Stimulated activated CD4-positive, alpha-beta T cell treated with anti-CD3 and anti-CD28 coated beads, Interleukin-12 subunit alpha, Interleukin-12 subunit beta, amount 100 ng/mL, for 24 hours (primary cell): ENCODE data around the gene MYO5B.
"Not testable (repeated sequence)": the region's sequence is repeated elsewhere in the genome, so short reads cannot be mapped to it uniquely, and the experiment has no call there.

Source experiments
- DNase-seq, 2 experiments: peaks; one replicate each; pipeline ENCODE4 v3.0.0-alpha.2; 2020; ENCODE audit warnings: low read depth in 2 of 2

MYO5B gene

GRCh38 chr18:49837316-49837835 lies 357.6 kb downstream of the MYO5B start:
- not testable (repeated sequence) for DNase-seq

GRCh38 chr18:49835405-49835804 lies 359.5 kb downstream of the MYO5B start:
- no peak for DNase-seq

GRCh38 chr18:49834258-49834657 lies 360.7 kb downstream of the MYO5B start:
- DNase-seq, result no peak

- no peak for DNase-seq
These were observed 361.1 kb downstream of the MYO5B start for GRCh38 chr18:49833814-49834213.

GRCh38 chr18:49832221-49832647 lies 362.7 kb downstream of the MYO5B start:
- no peak for DNase-seq

GRCh38 chr18:49827996-49828395 lies 367.0 kb downstream of the MYO5B start:
- no peak for DNase-seq

GRCh38 chr18:49819823-49820671 lies 374.9 kb downstream of the MYO5B start:
- DNase-seq, result peak in 1 of 2 experiments; percentile 8

GRCh38 chr18:49819071-49819662 lies 375.8 kb downstream of the MYO5B start:
- DNase-seq, result no peak

GRCh38 chr18:49817947-49818346 lies 377.0 kb downstream of the MYO5B start:
- no peak for DNase-seq

- DNase-seq, result no peak
These were observed 379.0 kb downstream of the MYO5B start for GRCh38 chr18:49815927-49816326.

GRCh38 chr18:49814147-49814499 lies 380.8 kb downstream of the MYO5B start:
- DNase-seq, result peak; percentile 26 to 36

- DNase-seq, result peak; percentile 68 to 75
These were observed 381.4 kb downstream of the MYO5B start, which contains the start of gene ACAA2 for GRCh38 chr18:49813319-49814146. Gene ACAA2 (minus strand): TSS chr18:49813533. CDS start chr18:49813484, 49 bp downstream.

GRCh38 chr18:49813069-49813318 lies 382.0 kb downstream of the MYO5B start:
- no peak for DNase-seq

- no peak for DNase-seq
These were observed 382.5 kb downstream of the MYO5B start for GRCh38 chr18:49812286-49813068.

GRCh38 chr18:49811151-49811938 lies 383.6 kb downstream of the MYO5B start:
- no peak for DNase-seq

- not testable (repeated sequence) for DNase-seq
These were observed 386.3 kb downstream of the MYO5B start for GRCh38 chr18:49808553-49809191.

GRCh38 chr18:49804096-49804495 lies 390.9 kb downstream of the MYO5B start:
- no peak for DNase-seq

GRCh38 chr18:49802623-49803022 lies 392.3 kb downstream of the MYO5B start:
- no peak for DNase-seq

GRCh38 chr18:49800491-49800890 lies 394.5 kb downstream of the MYO5B start:
- DNase-seq, result not testable (repeated sequence)

- DNase-seq, result not testable (repeated sequence)
These were observed 395.1 kb downstream of the MYO5B start for GRCh38 chr18:49799806-49800205.
